DND-41 (cell line): ENCODE results near the gene CST2.
A peak's percentile ranks its signal among the peaks of the same experiment; 100 is the strongest.
"Not testable (repeated sequence)": the region's sequence is repeated elsewhere in the genome, so short reads cannot be mapped to it uniquely, and the experiment has no call there.

ENCODE experiments used
- ATAC-seq: fragments of 200-7000 bp; cut with Tn5 transposase; 3 replicates; pipeline ENCODE4 v1.9.1; 2021; ENCODE audit warnings: low read depth; ENCODE audit not compliant: insufficient read depth
- DNase-seq: peaks from one replicate; pipeline ENCODE4 v3.0.0-alpha.2; 2020
- H2AFZ ChIP-seq: 2 replicates; pipeline ENCODE4 v1.6.0; 2012; ENCODE audit warnings: low read depth, low read length
- H3K27ac ChIP-seq: 2 replicates; pipeline ENCODE4 v1.5.1; 2012; ENCODE audit warnings: low read length, inconsistent platforms
- H3K27me3 ChIP-seq: fragments of 200-600 bp; sonication (generic); 2 replicates; pipeline ENCODE4 v1.6.0; 2012; ENCODE audit warnings: low read length, mild to moderate bottlenecking, inconsistent platforms; ENCODE audit not compliant: insufficient read depth, poor library complexity
- H3K36me3 ChIP-seq: 2 replicates; pipeline ENCODE4 v1.5.1; 2012; ENCODE audit warnings: low read length, inconsistent platforms; ENCODE audit not compliant: insufficient read depth
- H3K4me1 ChIP-seq: 2 replicates; pipeline ENCODE4 v1.5.1; 2012; ENCODE audit warnings: mild to moderate bottlenecking, low read length; ENCODE audit not compliant: insufficient read depth
- H3K4me2 ChIP-seq: 2 replicates; pipeline ENCODE4 v1.6.0; 2012; ENCODE audit warnings: mild to moderate bottlenecking, moderate library complexity, low read length, inconsistent platforms; ENCODE audit not compliant: insufficient read depth
- H3K4me3 ChIP-seq, 2 experiments: fragments of 200-600 bp in 1 of 2; shearing (Covaris generic) in 1 of 2; 2 replicates each; pipeline ENCODE4 v1.5.1; 2012 to 2016; ENCODE audit warnings: inconsistent platforms in 2 of 2, low read length in 2 of 2, mild to moderate bottlenecking in 2 of 2, low read depth in 1 of 2, moderate library complexity in 1 of 2
- H3K79me2 ChIP-seq: 2 replicates; pipeline ENCODE4 v1.6.0; 2012; ENCODE audit warnings: low read length, inconsistent platforms; ENCODE audit not compliant: insufficient read depth
- H3K9ac ChIP-seq: 2 replicates; pipeline ENCODE4 v1.6.0; 2012; ENCODE audit warnings: low read depth, mild to moderate bottlenecking, inconsistent platforms, low read length, moderate library complexity
- H3K9me3 ChIP-seq: 2 replicates; pipeline ENCODE4 v1.5.1; 2012; ENCODE audit warnings: low read length, moderate library complexity, mild to moderate bottlenecking, inconsistent platforms; ENCODE audit not compliant: insufficient read depth, severe bottlenecking
- H4K20me1 ChIP-seq: 2 replicates; pipeline ENCODE4 v1.6.0; 2012; ENCODE audit warnings: low read length; ENCODE audit not compliant: insufficient read depth
- EZH2 ChIP-seq: IDR thresholded peaks from 3 replicates; pipeline ENCODE4 v1.6.1; 2012; ENCODE audit warnings: borderline replicate concordance, low read depth, mild to moderate bottlenecking, moderate library complexity, low read length, inconsistent platforms; ENCODE audit not compliant: severe bottlenecking
- TF ChIP-seq, protein P1 (sequence below): IDR thresholded peaks from 2 replicates; pipeline ENCODE4 v1.5.1; 2012; ENCODE audit warnings: borderline replicate concordance, low read length, moderate library complexity, mild to moderate bottlenecking; ENCODE audit not compliant: poor library complexity, severe bottlenecking; ENCODE audit errors: extremely low read depth

CST2 gene

GRCh38 chr20:23799216-23799847 is 27.2 kb downstream of the CST2 start:
- not testable (repeated sequence) for H3K4me1 ChIP-seq, H3K36me3 ChIP-seq, H3K27me3 ChIP-seq, H2AFZ ChIP-seq, H3K9ac ChIP-seq, H4K20me1 ChIP-seq, H3K27ac ChIP-seq, H3K4me2 ChIP-seq, H3K79me2 ChIP-seq, H3K4me3 ChIP-seq, H3K9me3 ChIP-seq
- peak; percentile 99 for ATAC-seq
- TF ChIP-seq, protein P1, sequence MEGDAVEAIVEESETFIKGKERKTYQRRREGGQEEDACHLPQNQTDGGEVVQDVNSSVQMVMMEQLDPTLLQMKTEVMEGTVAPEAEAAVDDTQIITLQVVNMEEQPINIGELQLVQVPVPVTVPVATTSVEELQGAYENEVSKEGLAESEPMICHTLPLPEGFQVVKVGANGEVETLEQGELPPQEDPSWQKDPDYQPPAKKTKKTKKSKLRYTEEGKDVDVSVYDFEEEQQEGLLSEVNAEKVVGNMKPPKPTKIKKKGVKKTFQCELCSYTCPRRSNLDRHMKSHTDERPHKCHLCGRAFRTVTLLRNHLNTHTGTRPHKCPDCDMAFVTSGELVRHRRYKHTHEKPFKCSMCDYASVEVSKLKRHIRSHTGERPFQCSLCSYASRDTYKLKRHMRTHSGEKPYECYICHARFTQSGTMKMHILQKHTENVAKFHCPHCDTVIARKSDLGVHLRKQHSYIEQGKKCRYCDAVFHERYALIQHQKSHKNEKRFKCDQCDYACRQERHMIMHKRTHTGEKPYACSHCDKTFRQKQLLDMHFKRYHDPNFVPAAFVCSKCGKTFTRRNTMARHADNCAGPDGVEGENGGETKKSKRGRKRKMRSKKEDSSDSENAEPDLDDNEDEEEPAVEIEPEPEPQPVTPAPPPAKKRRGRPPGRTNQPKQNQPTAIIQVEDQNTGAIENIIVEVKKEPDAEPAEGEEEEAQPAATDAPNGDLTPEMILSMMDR: peak; percentile 74
- peak; percentile 76 for DNase-seq

- Histone ChIP-seq H3K9ac (no peak overlapping the region), H3K27ac (no peak overlapping the region), H4K20me1 (no peaks in the 10 kb centered on the region), H3K4me2 (no peak overlapping the region), H3K4me3 (no peak overlapping the region), H3K79me2 (no peaks in the 10 kb centered on the region), H3K36me3 (no peaks in the 10 kb centered on the region), H3K9me3 (no peaks in the 10 kb centered on the region), H2AFZ (no peak overlapping the region), H3K4me1 (no peaks in the 10 kb centered on the region), H3K27me3 (no peaks in the 10 kb centered on the region)
- ATAC-seq (no peak), DNase-seq (no peak)
- TF ChIP-seq EZH2: no peak
- TF ChIP-seq, protein P1: no peak
Observed at GRCh38 chr20:23795526-23795925, 31.0 kb downstream of the CST2 start.

DNA sequence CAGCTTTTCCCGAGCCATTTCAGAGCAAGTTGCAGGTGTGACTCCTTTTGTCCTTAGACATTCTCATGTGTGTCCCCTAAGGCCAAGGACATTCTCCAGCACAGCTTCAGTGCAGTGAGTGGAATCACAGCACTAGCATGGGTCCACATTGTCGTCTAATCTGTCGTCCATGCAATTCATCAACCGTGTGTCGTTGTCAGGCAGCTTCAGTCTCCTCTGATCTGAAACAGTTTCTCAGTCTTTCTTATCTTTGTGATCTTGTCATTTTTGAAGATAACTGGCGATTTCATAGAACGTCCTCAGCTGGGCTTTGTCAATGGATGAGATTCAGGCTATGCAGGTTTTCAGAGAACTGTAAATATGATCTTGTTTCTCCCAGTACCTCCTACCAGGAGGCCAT is 31.7 kb downstream of the CST2 start:
- Histone ChIP-seq H4K20me1 (no peaks in the 10 kb centered on the region), H3K27ac (no peak overlapping the region), H3K4me1 (no peaks in the 10 kb centered on the region), H3K4me2 (no peak overlapping the region), H3K9ac (no peak overlapping the region), H3K4me3 (no peak overlapping the region), H3K27me3 (no peaks in the 10 kb centered on the region), H3K79me2 (no peaks in the 10 kb centered on the region), H3K9me3 (no peaks in the 10 kb centered on the region), H3K36me3 (no peaks in the 10 kb centered on the region), H2AFZ (no peak overlapping the region)
- ATAC-seq (no peak), DNase-seq (no peak)
- no peak for TF ChIP-seq EZH2
- TF ChIP-seq, protein P1: no peak

GRCh38 chr20:23794065-23794464 is 32.5 kb downstream of the CST2 start:
- no peak overlapping the region for H3K4me3 ChIP-seq
- H3K4me1 ChIP-seq: no peaks in the 10 kb centered on the region

More at GRCh38 chr20:23794065-23794464, 32.5 kb downstream of the CST2 start:
- Histone ChIP-seq H2AFZ (no peak overlapping the region), H4K20me1 (no peaks in the 10 kb centered on the region), H3K27me3 (no peaks in the 10 kb centered on the region), H3K4me2 (no peak overlapping the region), H3K27ac (no peak overlapping the region), H3K9me3 (no peaks in the 10 kb centered on the region), H3K36me3 (no peaks in the 10 kb centered on the region), H3K79me2 (no peaks in the 10 kb centered on the region), H3K9ac (no peak overlapping the region)
- ATAC-seq: no peak
- TF ChIP-seq, protein P1: no peak
- TF ChIP-seq EZH2: no peak
- no peak for DNase-seq
